Lung (tissue), 12 donors: ENCODE measurements around the gene CDK14. TPM values are rescaled to one million over a fixed set of nuclear protein-coding genes. Genes with fewer than 3 reads are reported as not detected.

Experiments
- ATAC-seq: fragments of 200-7000 bp; cut with Tn5 transposase; one replicate; pipeline ENCODE4 v1.9.1; 2020; ENCODE audit warnings: moderate number of reproducible peaks; ENCODE audit not compliant: insufficient read depth, low FRiP score
- DNase-seq, 3 donors: peaks; one replicate each; pipeline ENCODE4 v3.0.0-alpha.2; 2013 to 2017
- H3K27ac ChIP-seq, 2 donors: one replicate each; pipeline ENCODE4 v1.5.1; 2013; ENCODE audit warnings: mild to moderate bottlenecking in 2 of 2, moderate library complexity in 2 of 2, control low read depth in 1 of 2, inconsistent platforms in 1 of 2, low read depth in 1 of 2, low read length in 1 of 2
- H3K27me3 ChIP-seq, 3 donors: one replicate each; pipeline ENCODE4 v1.5.1; 2013; ENCODE audit warnings: low read length in 2 of 3; ENCODE audit not compliant: control insufficient read depth in 3 of 3, insufficient read depth in 3 of 3
- H3K36me3 ChIP-seq, 4 donors: one replicate each; pipeline ENCODE4 v1.5.1; 2013; ENCODE audit warnings: low read length in 4 of 4, mild to moderate bottlenecking in 1 of 4, moderate library complexity in 1 of 4; ENCODE audit not compliant: control insufficient read depth in 4 of 4, insufficient read depth in 4 of 4
- H3K4me1 ChIP-seq, 5 donors: one replicate each; pipeline ENCODE4 v1.5.1; 2013; ENCODE audit warnings: low read length in 5 of 5, mild to moderate bottlenecking in 2 of 5, moderate library complexity in 1 of 5; ENCODE audit not compliant: control insufficient read depth in 5 of 5, insufficient read depth in 5 of 5
- H3K4me3 ChIP-seq: one replicate; pipeline ENCODE4 v1.5.1; 2013; ENCODE audit warnings: mild to moderate bottlenecking, control low read depth, moderate library complexity
- H3K9ac ChIP-seq, 2 donors: one replicate each; pipeline ENCODE4 v1.5.1; 2013; ENCODE audit warnings: low read length in 2 of 2, control low read depth in 1 of 2; ENCODE audit not compliant: insufficient read depth in 1 of 2
- H3K9me3 ChIP-seq, 4 donors: one replicate each; pipeline ENCODE4 v1.5.1; 2013; ENCODE audit warnings: low read length in 3 of 4, mild to moderate bottlenecking in 1 of 4, moderate library complexity in 1 of 4; ENCODE audit not compliant: control insufficient read depth in 4 of 4, insufficient read depth in 3 of 4
- WGBS, 2 donors: extraction: QIAGEN DNeasy Blood & Tissue Kit; methylation state at CpG; one replicate each; pipeline ENCODE4 v1.1.7; 2013; 5-methylcytosine and 5-hydroxymethylcytosine counted together
- polyA plus RNA-seq, 2 donors: library from polyadenylated mRNA; stranded (reverse); fragments of 200-250 nt; gene quantifications; one replicate each; pipeline ENCODE4 v1.2.1, GENCODE V29; 2013
- total RNA-seq, 2 donors: library from RNA; depleted of rRNA in 1 of 2; stranded (reverse); fragments of >200 nt in 1 of 2; gene quantifications; one replicate each; pipeline ENCODE4 v1.2.1, GENCODE V29; 2014 to 2021
- TF ChIP-seq, protein P1 (sequence below): IDR thresholded peaks from 2 replicates; pipeline ENCODE4 v1.5.1; 2012; ENCODE audit warnings: mild to moderate bottlenecking; ENCODE audit errors: control extremely low read depth, extremely low read depth
- donor health status: control.
- donor health status: control.
- donor health status: Bipolar disorder and iron deficiency.
- donor health status: healthy.
- donor health status: DM: yes; HTN: yes; CAD: no.

CDK14 gene
- total and polyA plus RNA-seq, 4 donors, result 4.3 to 117 (median 18.9) TPM

DNA sequence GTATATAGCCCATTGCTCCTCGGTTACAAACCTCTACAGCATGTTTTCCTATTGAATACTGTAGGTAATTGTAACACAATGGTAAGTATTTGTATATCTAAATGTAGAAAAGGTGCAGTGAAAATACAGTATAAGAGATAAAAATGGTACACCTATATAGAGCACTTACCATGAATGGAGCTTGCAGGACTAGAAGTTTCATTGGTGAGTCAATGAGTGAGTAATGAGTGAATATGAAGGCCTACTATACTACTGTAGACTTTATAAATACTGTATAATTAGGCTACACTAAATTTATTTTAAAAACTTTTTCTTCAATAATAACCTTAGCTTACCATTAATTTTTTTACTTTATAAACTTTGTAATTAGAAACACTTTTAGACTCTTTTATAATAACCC lies 239.7 kb downstream of the CDK14 start:
- DNase-seq, result no peak
- TF ChIP-seq, protein P1, sequence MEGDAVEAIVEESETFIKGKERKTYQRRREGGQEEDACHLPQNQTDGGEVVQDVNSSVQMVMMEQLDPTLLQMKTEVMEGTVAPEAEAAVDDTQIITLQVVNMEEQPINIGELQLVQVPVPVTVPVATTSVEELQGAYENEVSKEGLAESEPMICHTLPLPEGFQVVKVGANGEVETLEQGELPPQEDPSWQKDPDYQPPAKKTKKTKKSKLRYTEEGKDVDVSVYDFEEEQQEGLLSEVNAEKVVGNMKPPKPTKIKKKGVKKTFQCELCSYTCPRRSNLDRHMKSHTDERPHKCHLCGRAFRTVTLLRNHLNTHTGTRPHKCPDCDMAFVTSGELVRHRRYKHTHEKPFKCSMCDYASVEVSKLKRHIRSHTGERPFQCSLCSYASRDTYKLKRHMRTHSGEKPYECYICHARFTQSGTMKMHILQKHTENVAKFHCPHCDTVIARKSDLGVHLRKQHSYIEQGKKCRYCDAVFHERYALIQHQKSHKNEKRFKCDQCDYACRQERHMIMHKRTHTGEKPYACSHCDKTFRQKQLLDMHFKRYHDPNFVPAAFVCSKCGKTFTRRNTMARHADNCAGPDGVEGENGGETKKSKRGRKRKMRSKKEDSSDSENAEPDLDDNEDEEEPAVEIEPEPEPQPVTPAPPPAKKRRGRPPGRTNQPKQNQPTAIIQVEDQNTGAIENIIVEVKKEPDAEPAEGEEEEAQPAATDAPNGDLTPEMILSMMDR, result no peak
- WGBS, 2 donors, result 96 to 100% methylated on average over 1 of the region's 1 CpG

DNA sequence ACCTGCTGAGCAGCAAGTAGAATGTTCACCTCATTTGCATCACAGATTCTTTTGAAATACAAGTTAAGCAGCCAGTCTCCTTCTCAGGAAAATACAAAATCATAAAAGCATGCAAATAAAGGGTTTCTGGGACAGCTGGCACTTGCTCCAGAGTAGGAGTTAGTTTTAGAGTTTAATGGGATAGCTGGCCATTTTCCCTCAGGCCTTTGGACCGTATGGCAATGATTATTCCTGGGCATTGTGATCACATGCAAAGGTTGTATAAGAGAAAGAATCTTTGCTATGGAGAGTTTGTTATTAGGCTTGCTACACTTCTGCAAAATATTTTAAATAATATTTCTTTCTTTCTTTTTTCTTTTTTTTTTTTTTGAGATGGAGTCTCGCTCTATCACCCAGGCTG lies 240.8 kb downstream of the CDK14 start:
- H3K27ac ChIP-seq, result no peak overlapping the region
- peaks cover 0 to 3% (median 2%) of the 10 kb centered on the region in 4 donors for H3K9me3 ChIP-seq
- no peak overlapping the region for H3K4me3 ChIP-seq
- WGBS, 2 donors, result 89 to 100% methylated on average over 2 of the region's 2 CpGs
- no peak overlapping the region for H3K9ac ChIP-seq
- TF ChIP-seq, protein P1, result no peak
- H3K27me3 ChIP-seq, result no peaks in the 10 kb centered on the region
- DNase-seq (no peak), ATAC-seq (no peak)
- no peaks in the 10 kb centered on the region for H3K4me1 ChIP-seq
- no peaks in the 10 kb centered on the region for H3K36me3 ChIP-seq

More for the DNA sequence above, 239.7 kb downstream of the CDK14 start:
- H3K36me3 ChIP-seq, result no peaks in the 10 kb centered on the region
- H3K4me1 ChIP-seq, result peaks cover 0 to 3% (median 0%) of the 10 kb centered on the region in 5 donors
- H3K9me3 ChIP-seq, result peaks cover 0 to 3% (median 2%) of the 10 kb centered on the region in 4 donors
- no peaks in the 10 kb centered on the region for H3K27me3 ChIP-seq
- H3K9ac ChIP-seq, result no peak overlapping the region
- ATAC-seq, result no peak
- H3K27ac ChIP-seq, result no peak overlapping the region
- H3K4me3 ChIP-seq, result no peak overlapping the region

DNA sequence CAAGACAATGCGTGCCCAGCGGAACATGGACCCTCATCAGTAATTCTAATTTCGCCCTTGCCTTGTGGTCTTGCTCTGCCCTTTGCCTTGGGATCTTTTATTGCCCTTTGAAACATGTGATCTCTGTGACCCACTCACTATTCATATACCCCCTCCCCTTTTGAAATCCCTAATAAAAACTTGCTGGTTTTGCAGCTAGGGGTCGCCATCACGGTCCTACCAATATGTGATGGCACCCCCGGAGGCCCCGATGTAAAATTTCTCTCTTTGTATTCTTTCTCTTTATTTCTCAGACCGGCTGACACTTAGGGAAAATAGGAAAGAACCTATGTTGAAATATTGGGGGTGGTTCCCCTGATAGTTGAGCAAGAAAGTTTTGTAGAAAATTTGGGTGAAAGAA lies 242.7 kb downstream of the CDK14 start:
- no peaks in the 10 kb centered on the region for H3K27me3 ChIP-seq
- peaks cover 0 to 1% (median 0%) of the 10 kb centered on the region in 5 donors for H3K4me1 ChIP-seq
- H3K27ac ChIP-seq, result no peak overlapping the region
- 95 to 96% methylated on average over 8 of the region's 8 CpGs for whole genome bisulfite sequencing, 2 donors
- no peak overlapping the region for H3K9ac ChIP-seq
- TF ChIP-seq, protein P1, result no peak
- DNase-seq, result no peak
- ATAC-seq, result no peak
- no peak overlapping the region for H3K4me3 ChIP-seq
- H3K9me3 ChIP-seq, result peaks cover 0 to 3% (median 2%) of the 10 kb centered on the region in 4 donors
- no peaks in the 10 kb centered on the region for H3K36me3 ChIP-seq

DNA sequence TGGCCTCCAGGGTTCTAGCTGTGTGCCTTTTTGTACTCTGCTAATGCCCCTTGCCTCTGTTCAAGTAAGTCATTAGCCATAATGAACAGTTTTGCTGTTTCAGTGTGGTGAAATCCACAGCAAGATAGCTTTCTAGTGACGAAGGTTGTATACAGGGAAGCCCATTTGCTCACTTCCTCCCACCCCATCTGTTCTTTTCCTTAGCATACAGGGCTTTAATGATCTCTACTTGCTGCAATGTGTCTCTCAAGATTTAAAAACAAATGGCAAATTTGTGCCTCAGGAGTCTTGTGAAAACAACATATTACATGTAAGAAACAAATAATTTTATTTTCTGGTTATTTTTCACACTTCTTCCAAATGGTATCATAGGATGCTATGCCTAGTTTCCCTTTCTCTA lies 243.2 kb downstream of the CDK14 start:
- peaks cover 0 to 1% (median 0%) of the 10 kb centered on the region in 5 donors for H3K4me1 ChIP-seq
- no peak overlapping the region for H3K27ac ChIP-seq
- H3K27me3 ChIP-seq, result no peaks in the 10 kb centered on the region
- 67 to 89% methylated on average over 1 of the region's 1 CpG for WGBS, 2 donors
- no peak for DNase-seq
- no peak for ATAC-seq
- no peak overlapping the region for H3K4me3 ChIP-seq
- no peak overlapping the region for H3K9ac ChIP-seq
- no peaks in the 10 kb centered on the region for H3K36me3 ChIP-seq
- peaks cover 0 to 3% (median 2%) of the 10 kb centered on the region in 4 donors for H3K9me3 ChIP-seq
- TF ChIP-seq, protein P1, result no peak
